Dendritic cell treated with granulocyte-macrophage colony-stimulating factor and Interleukin-4, amounts not matched to agents 40 ng/mL and 50 ng/mL, for 4 days (primary cell): ENCODE results near the gene SPATA12.
A peak's percentile ranks its signal among the peaks of the same experiment; 100 is the strongest.

ENCODE experiments used
- H3K27ac Mint-ChIP-seq: one replicate; pipeline ENCODE4 v1.8.0; 2022; ENCODE audit warnings: mild to moderate bottlenecking, mixed read lengths
- H3K27me3 Mint-ChIP-seq: one replicate; pipeline ENCODE4 v1.8.0; 2022; ENCODE audit warnings: mild to moderate bottlenecking, mixed read lengths
- H3K36me3 Mint-ChIP-seq: one replicate; pipeline ENCODE4 v1.8.0; 2022; ENCODE audit warnings: low read depth, mixed read lengths
- H3K4me1 Mint-ChIP-seq: one replicate; pipeline ENCODE4 v1.8.0; 2022; ENCODE audit warnings: low read depth, mixed read lengths
- H3K4me3 Mint-ChIP-seq: one replicate; pipeline ENCODE4 v1.8.0; 2022; ENCODE audit warnings: mild to moderate bottlenecking, moderate library complexity, mixed read lengths
- H3K9me3 Mint-ChIP-seq: one replicate; pipeline ENCODE4 v1.8.0; 2022; ENCODE audit warnings: mixed read lengths
- intact Hi-C: fragments of 100-400 bp; cut with micrococcal nuclease; formaldehyde crosslinking; loops from one replicate; pipeline ENCODE4 v1.15.0; 2022

SPATA12 gene

DNA sequence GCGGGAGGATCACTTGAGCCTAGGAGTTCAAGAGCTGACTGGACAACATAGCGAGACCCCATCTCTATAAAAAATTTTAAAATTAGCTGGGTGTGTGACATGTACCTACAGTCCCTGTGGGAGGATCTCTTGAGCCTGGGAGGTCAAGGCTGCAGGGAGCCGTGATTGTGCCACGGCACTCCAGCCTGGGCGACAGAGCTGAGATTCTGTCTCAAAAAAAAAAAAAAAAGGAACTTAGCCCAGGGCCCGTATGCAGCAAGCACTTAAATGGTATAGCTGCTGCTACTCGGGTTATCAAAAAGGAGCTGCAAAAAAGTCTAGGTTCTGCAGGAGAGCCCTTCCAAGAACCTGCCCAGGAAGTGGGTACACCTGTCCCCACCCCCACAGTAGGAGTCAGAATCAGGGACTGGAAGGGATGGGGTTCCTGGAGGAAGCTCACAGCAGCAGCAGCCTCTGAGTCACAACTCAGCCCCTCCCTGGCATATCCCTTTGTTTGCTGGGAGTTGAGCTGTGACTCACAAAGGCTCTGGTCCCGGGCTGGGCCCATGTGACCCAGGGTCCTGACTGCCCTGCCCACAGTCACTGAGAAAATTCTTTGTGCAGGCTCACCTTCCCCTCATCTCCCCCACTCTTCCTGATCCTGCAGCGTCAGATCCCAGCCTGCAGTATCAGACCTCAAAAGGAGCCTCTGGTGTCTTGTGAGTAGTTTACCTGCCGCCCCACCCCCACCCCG lies at the start of gene SPATA12:
TSS of gene SPATA12 (plus strand) at position 576 of the 733 bp plus-strand sequence. CDS start 13,031 bp downstream, outside the sequence.
- peaks cover 62% of the 10 kb centered on the region for H3K4me1 Mint-ChIP-seq
- H3K27me3 Mint-ChIP-seq: no peaks in the 10 kb centered on the region
- peak within 1 kb of the TSS; percentile 24 for H3K4me3 Mint-ChIP-seq
- H3K27ac Mint-ChIP-seq: peak within 1 kb of the TSS; percentile 87
- H3K9me3 Mint-ChIP-seq: no peaks in the 10 kb centered on the region
- intact Hi-C loops: no loop called here
- no peaks in the 10 kb centered on the region for H3K36me3 Mint-ChIP-seq

GRCh38 chr3:57011022-57011421 lies 49.4 kb upstream of the SPATA12 start:
- no peak overlapping the region for H3K4me3 Mint-ChIP-seq
- H3K27ac Mint-ChIP-seq: no peak overlapping the region
- peaks cover 7% of the 10 kb centered on the region for H3K4me1 Mint-ChIP-seq

GRCh38 chr3:57012847-57013246 lies 47.6 kb upstream of the SPATA12 start:
- peaks cover 7% of the 10 kb centered on the region for H3K4me1 Mint-ChIP-seq
- H3K27ac Mint-ChIP-seq: no peak overlapping the region
- H3K36me3 Mint-ChIP-seq: no peaks in the 10 kb centered on the region
- no peaks in the 10 kb centered on the region for H3K9me3 Mint-ChIP-seq
- H3K4me3 Mint-ChIP-seq: no peak overlapping the region
- intact Hi-C loops: no loop called here
- no peaks in the 10 kb centered on the region for H3K27me3 Mint-ChIP-seq

More at GRCh38 chr3:57011022-57011421, 49.4 kb upstream of the SPATA12 start:
- Mint-ChIP-seq H3K36me3 (no peaks in the 10 kb centered on the region), H3K9me3 (no peaks in the 10 kb centered on the region), H3K27me3 (peaks cover 5% of the 10 kb centered on the region)
- intact Hi-C loops: no loop called here

- H3K27ac Mint-ChIP-seq: no peak overlapping the region
- H3K4me1 Mint-ChIP-seq: peaks cover 7% of the 10 kb centered on the region
- no peaks in the 10 kb centered on the region for H3K27me3 Mint-ChIP-seq
- no peaks in the 10 kb centered on the region for H3K36me3 Mint-ChIP-seq
- no peaks in the 10 kb centered on the region for H3K9me3 Mint-ChIP-seq
- intact Hi-C loops: no loop called here
- H3K4me3 Mint-ChIP-seq: no peak overlapping the region
Observed at GRCh38 chr3:57015350-57015729, 45.1 kb upstream of the SPATA12 start.

- H3K4me3 Mint-ChIP-seq: no peak overlapping the region
- intact Hi-C loops: no loop called here
- no peaks in the 10 kb centered on the region for H3K9me3 Mint-ChIP-seq
- no peaks in the 10 kb centered on the region for H3K36me3 Mint-ChIP-seq
- H3K27ac Mint-ChIP-seq: no peak overlapping the region
- H3K27me3 Mint-ChIP-seq: no peaks in the 10 kb centered on the region
- H3K4me1 Mint-ChIP-seq: peaks cover 7% of the 10 kb centered on the region
Observed at GRCh38 chr3:57015912-57016311, 44.6 kb upstream of the SPATA12 start.

DNA sequence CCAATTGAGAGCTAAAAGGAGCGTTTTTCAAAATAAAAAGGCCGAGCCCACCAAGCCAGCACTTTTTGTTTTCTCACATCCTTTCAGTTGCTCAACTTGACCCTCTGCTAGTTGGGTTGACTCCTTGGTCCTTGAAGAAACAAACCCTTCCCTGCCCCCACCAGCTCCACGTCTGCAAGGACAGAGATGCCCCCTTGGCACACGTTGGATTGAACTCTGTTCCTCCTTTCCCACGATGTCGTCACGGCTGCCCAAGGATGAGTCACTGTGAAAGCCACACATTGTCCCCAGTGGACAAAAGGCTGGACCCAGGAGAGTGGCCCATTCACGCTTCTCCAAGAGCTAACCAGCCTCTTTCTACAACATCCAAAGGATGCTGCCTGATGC lies 43.0 kb upstream of the SPATA12 start:
- Mint-ChIP-seq H3K36me3 (no peaks in the 10 kb centered on the region), H3K27me3 (no peaks in the 10 kb centered on the region), H3K27ac (no peak overlapping the region), H3K4me3 (no peak overlapping the region), H3K9me3 (no peaks in the 10 kb centered on the region), H3K4me1 (peaks cover 7% of the 10 kb centered on the region)
- intact Hi-C loops: no loop called here

DNA sequence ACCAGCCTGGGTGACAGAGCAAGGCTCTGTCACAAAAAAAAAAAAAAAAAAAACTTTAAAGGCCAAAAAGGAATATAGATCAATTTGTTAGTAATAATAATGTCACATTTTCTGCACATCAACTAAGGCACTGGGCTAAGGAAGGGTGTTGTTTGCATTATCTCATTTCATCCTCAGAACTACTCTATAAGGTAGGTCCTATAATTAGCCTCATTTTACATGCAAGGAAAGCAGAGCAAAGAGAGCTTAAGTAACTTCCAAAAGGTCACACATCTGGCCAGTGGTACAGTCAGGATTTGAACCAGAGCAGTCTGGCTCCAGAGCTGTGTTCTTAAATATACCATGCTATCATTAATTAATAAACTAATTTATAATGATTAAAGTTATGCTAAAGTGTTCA lies 42.2 kb upstream of the SPATA12 start:
- intact Hi-C loops: no loop called here
- Mint-ChIP-seq H3K4me3 (no peak overlapping the region), H3K36me3 (no peaks in the 10 kb centered on the region), H3K4me1 (peaks cover 7% of the 10 kb centered on the region), H3K9me3 (no peaks in the 10 kb centered on the region), H3K27me3 (no peaks in the 10 kb centered on the region), H3K27ac (no peak overlapping the region)

GRCh38 chr3:57019057-57019456 lies 41.4 kb upstream of the SPATA12 start:
- Mint-ChIP-seq H3K9me3 (no peaks in the 10 kb centered on the region), H3K27ac (no peak overlapping the region), H3K4me1 (peaks cover 7% of the 10 kb centered on the region), H3K4me3 (no peak overlapping the region), H3K36me3 (no peaks in the 10 kb centered on the region), H3K27me3 (no peaks in the 10 kb centered on the region)
- intact Hi-C loops: no loop called here

- intact Hi-C loops: no loop called here
- Mint-ChIP-seq H3K4me3 (no peak overlapping the region), H3K27ac (no peak overlapping the region), H3K9me3 (no peaks in the 10 kb centered on the region), H3K36me3 (no peaks in the 10 kb centered on the region), H3K4me1 (no peaks in the 10 kb centered on the region), H3K27me3 (no peaks in the 10 kb centered on the region)
Observed at GRCh38 chr3:57025237-57025636, 35.2 kb upstream of the SPATA12 start.

GRCh38 chr3:57026944-57027343 lies 33.5 kb upstream of the SPATA12 start:
- no peak overlapping the region for H3K4me3 Mint-ChIP-seq
- H3K27me3 Mint-ChIP-seq: no peaks in the 10 kb centered on the region
- H3K4me1 Mint-ChIP-seq: peaks cover 7% of the 10 kb centered on the region
- H3K9me3 Mint-ChIP-seq: no peaks in the 10 kb centered on the region
- H3K36me3 Mint-ChIP-seq: no peaks in the 10 kb centered on the region
- intact Hi-C loops: no loop called here
- no peak overlapping the region for H3K27ac Mint-ChIP-seq

GRCh38 chr3:57029383-57029782 lies 31.1 kb upstream of the SPATA12 start:
- H3K4me3 Mint-ChIP-seq: no peak overlapping the region
- no peaks in the 10 kb centered on the region for H3K9me3 Mint-ChIP-seq
- no peaks in the 10 kb centered on the region for H3K27me3 Mint-ChIP-seq
- no peaks in the 10 kb centered on the region for H3K36me3 Mint-ChIP-seq
- peaks cover 16% of the 10 kb centered on the region for H3K4me1 Mint-ChIP-seq
- H3K27ac Mint-ChIP-seq: no peak overlapping the region
- intact Hi-C loops: no loop called here

DNA sequence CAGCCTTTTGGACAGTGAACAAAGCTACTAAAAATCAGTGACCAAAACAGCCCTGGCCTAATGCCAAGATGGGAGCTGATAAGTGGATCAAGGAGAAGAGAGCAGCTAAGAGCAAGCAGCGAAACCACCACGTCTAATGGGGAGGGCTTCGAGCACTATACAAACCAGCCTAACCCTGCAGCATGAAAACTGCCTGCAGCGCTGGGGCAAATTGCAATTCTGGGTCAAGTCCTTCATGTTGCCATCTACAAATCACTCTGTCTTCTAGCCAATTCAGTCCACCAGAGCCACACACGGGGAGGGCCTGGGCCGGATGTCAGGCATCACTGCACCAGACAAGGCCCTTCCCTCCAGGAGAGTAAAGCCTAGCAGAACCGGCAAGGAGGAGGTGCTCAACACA lies 30.5 kb upstream of the SPATA12 start:
- intact Hi-C loops: no loop called here
- no peak overlapping the region for H3K4me3 Mint-ChIP-seq
- peaks cover 16% of the 10 kb centered on the region for H3K4me1 Mint-ChIP-seq
- no peak overlapping the region for H3K27ac Mint-ChIP-seq
- no peaks in the 10 kb centered on the region for H3K9me3 Mint-ChIP-seq
- no peaks in the 10 kb centered on the region for H3K36me3 Mint-ChIP-seq
- H3K27me3 Mint-ChIP-seq: no peaks in the 10 kb centered on the region

GRCh38 chr3:57030721-57031120 lies 29.7 kb upstream of the SPATA12 start:
- Mint-ChIP-seq H3K36me3 (no peaks in the 10 kb centered on the region), H3K4me1 (peaks cover 16% of the 10 kb centered on the region), H3K4me3 (no peak overlapping the region), H3K27me3 (no peaks in the 10 kb centered on the region), H3K9me3 (no peaks in the 10 kb centered on the region), H3K27ac (no peak overlapping the region)
- intact Hi-C loops: no loop called here

- intact Hi-C loops: no loop called here
- Mint-ChIP-seq H3K9me3 (no peaks in the 10 kb centered on the region), H3K27me3 (no peaks in the 10 kb centered on the region), H3K4me1 (peaks cover 16% of the 10 kb centered on the region), H3K36me3 (no peaks in the 10 kb centered on the region), H3K27ac (no peak overlapping the region), H3K4me3 (no peak overlapping the region)
Observed at GRCh38 chr3:57031631-57032541, 28.6 kb upstream of the SPATA12 start.
